ENCODE measurements around the gene TTC28. TPM values are rescaled to one million over a fixed set of nuclear protein-coding genes. Genes with fewer than 3 reads are reported as not detected.

Gene TTC28
- total RNA-seq, 1 experiment from 2014 or later: 0.12 TPM

DNA sequence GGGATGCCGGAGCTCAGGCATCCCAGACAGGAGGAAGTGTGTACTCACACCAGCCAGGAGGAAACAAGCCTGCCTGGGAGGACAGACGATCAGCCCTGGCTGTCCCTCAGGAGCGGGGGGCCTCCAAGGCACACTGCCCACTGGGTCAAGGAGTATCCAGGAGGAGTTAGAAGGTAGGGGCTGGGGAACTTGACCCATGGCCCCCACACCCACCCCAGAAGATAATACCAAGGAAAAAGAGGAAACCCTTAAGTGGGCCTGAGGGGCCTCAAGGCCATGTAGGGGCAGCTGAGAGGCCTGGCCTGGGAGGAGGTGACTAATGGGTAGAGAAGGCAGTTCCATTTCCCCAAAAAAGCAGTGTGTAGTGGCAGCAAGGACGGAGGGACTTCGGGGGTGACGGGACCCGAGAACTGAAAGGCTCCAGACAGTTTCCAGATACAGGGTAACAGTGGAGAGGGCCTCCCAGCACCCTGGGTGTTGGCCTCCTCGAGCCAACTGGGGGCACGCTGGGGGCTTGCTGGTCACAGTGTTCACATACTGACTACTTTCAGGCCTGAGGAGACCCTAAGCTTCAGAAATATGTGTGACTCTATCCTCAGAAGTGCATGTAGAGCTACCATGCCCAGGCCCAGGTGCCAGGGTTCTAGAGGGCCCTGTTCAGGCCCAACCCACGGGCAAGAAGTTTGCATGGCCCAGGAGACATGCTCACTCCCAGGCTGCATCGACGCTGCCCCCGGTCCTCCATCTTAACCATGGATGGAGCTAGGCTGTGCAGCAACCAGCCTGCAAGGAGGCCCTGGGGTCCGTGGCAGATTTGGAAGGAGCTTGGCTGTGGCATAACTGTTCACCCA is 684.9 kb downstream of the TTC28 start:
- H3K79me2 ChIP-seq (ENCODE audit: insufficient read depth, low read length): no peaks in the 10 kb centered on the region
- no peak for DNase-seq (ENCODE audit: low read depth, low spot score)
- no peak overlapping the region for H2AFZ ChIP-seq (ENCODE audit: low read depth, low read length, poor library complexity, severe bottlenecking)
- no TSS peak for BruUV-seq (replicated peaks)
- no peak for ATAC-seq
- no peaks in the 10 kb centered on the region for H3K27me3 ChIP-seq (ENCODE audit: insufficient read depth, low read length)
- H3K4me2 ChIP-seq (ENCODE audit: low read length): no peak overlapping the region
- ChIA-PET CTCF (no interaction called here), POLR2A (no interaction called here), RAD21 (ENCODE audit: low non-redundant PET in 1 of 2, low total read pairs in 2 of 2, uncharacterized antibody in 2 of 2, unreplicated experiment in 2 of 2) (no interaction called here)
- intact Hi-C loops (cut with micrococcal nuclease): no loop called here
- H3K27ac ChIP-seq (ENCODE audit: low read depth, low read length): no peak overlapping the region
- H3K9me2 ChIP-seq (ENCODE audit: insufficient read depth): no peaks in the 10 kb centered on the region
- TF ChIP-seq, protein P1, sequence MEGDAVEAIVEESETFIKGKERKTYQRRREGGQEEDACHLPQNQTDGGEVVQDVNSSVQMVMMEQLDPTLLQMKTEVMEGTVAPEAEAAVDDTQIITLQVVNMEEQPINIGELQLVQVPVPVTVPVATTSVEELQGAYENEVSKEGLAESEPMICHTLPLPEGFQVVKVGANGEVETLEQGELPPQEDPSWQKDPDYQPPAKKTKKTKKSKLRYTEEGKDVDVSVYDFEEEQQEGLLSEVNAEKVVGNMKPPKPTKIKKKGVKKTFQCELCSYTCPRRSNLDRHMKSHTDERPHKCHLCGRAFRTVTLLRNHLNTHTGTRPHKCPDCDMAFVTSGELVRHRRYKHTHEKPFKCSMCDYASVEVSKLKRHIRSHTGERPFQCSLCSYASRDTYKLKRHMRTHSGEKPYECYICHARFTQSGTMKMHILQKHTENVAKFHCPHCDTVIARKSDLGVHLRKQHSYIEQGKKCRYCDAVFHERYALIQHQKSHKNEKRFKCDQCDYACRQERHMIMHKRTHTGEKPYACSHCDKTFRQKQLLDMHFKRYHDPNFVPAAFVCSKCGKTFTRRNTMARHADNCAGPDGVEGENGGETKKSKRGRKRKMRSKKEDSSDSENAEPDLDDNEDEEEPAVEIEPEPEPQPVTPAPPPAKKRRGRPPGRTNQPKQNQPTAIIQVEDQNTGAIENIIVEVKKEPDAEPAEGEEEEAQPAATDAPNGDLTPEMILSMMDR (IDR thresholded peaks at IDR 0.05 in 2 of 3, conservative IDR thresholded peaks at IDR 0.05 in 1 of 3; ENCODE audit: borderline replicate concordance in 1 of 3, insufficient read depth in 1 of 3, low read depth in 2 of 3, low read length in 2 of 3): no peak
- TF ChIP-seq SRF (IDR thresholded peaks at IDR 0.05; ENCODE audit: low read depth) (no peak), FOSL1 (IDR thresholded peaks at IDR 0.05; ENCODE audit: low read depth) (no peak), ZNF274 (IDR thresholded peaks at IDR 0.05; ENCODE audit: low read depth, low read length) (no peak), EZH2phosphoT487 (IDR thresholded peaks at IDR 0.05; ENCODE audit: borderline replicate concordance) (no peak), JUND (IDR thresholded peaks at IDR 0.05) (no peak), ZFX (IDR thresholded peaks at IDR 0.05) (no peak), SIN3A (IDR thresholded peaks at IDR 0.05; ENCODE audit: low read depth) (no peak), ATF3 (IDR thresholded peaks at IDR 0.05) (no peak), POLR2AphosphoS5 (IDR thresholded peaks at IDR 0.05; ENCODE audit: low read depth, low read length) (no peak), SP1 (IDR thresholded peaks at IDR 0.05; ENCODE audit: low read depth) (no peak), ZBTB33 (IDR thresholded peaks at IDR 0.05; ENCODE audit: extremely low read depth, insufficient replicate concordance, low read length) (no peak), MAX (IDR thresholded peaks at IDR 0.05) (no peak), CBX3 (IDR thresholded peaks at IDR 0.05; ENCODE audit: low read depth) (no peak), YY1 (IDR thresholded peaks at IDR 0.05; ENCODE audit: extremely low read depth, insufficient replicate concordance, low read depth, low read length) (no peak), REST (IDR thresholded peaks at IDR 0.05; ENCODE audit: low read depth) (no peak), RAD21 (IDR thresholded peaks at IDR 0.05; ENCODE audit: low read depth) (no peak), CEBPB (IDR thresholded peaks at IDR 0.05; ENCODE audit: low read depth) (no peak), POLR2A (IDR thresholded peaks at IDR 0.05; ENCODE audit: borderline replicate concordance, extremely low read depth, insufficient read depth, insufficient read length) (no peak), EGR1 (IDR thresholded peaks at IDR 0.05; ENCODE audit: low read depth) (no peak)
- no peak overlapping the region for H3K4me3 ChIP-seq (replicated peaks in 1 of 2; ENCODE audit: low read depth in 1 of 2, low read length in 2 of 2)
- H3K36me3 ChIP-seq (ENCODE audit: control insufficient read depth in 1 of 2, insufficient read depth in 2 of 2, low read length in 2 of 2): no peaks in the 10 kb centered on the region
- H3K4me1 ChIP-seq (ENCODE audit: control insufficient read depth in 1 of 2, insufficient read depth in 2 of 2, low read length in 2 of 2): peaks cover 2 to 7% of the 10 kb centered on the region in 2 experiments; a peak in 2 of 4 replicates
- H4K20me1 ChIP-seq (ENCODE audit: insufficient read depth): no peaks in the 10 kb centered on the region
- H3K9ac ChIP-seq (ENCODE audit: low read length): no peak overlapping the region
- H3K9me3 ChIP-seq (ENCODE audit: control insufficient read depth in 1 of 2, insufficient read depth in 1 of 2, low read depth in 1 of 2, low read length in 2 of 2): no peaks in the 10 kb centered on the region
